Progenitor cell of endocrine pancreas (in vitro differentiated cells): ENCODE measurements around the gene KCNK4. TPM values are rescaled to one million over a fixed set of nuclear protein-coding genes. Genes with fewer than 3 reads are reported as not detected.
A peak's percentile ranks its signal among the peaks of the same experiment; 100 is the strongest.

Source experiments
- DNase-seq: peaks from one replicate; pipeline ENCODE4 v3.0.0; 2021; ENCODE audit warnings: low spot score; ENCODE audit not compliant: unreplicated experiment
- H3K27ac Mint-ChIP-seq: 2 replicates; pipeline ENCODE4 v1.8.0; 2021; ENCODE audit warnings: mild to moderate bottlenecking, moderate library complexity, mixed read lengths
- H3K27me3 Mint-ChIP-seq: 2 replicates; pipeline ENCODE4 v1.8.0; 2021; ENCODE audit warnings: mixed read lengths
- H3K36me3 Mint-ChIP-seq: 2 replicates; pipeline ENCODE4 v1.8.0; 2022; ENCODE audit warnings: mixed read lengths; ENCODE audit not compliant: insufficient read depth
- H3K4me1 Mint-ChIP-seq: 2 replicates; pipeline ENCODE4 v1.8.0; 2021; ENCODE audit warnings: low read depth, mixed read lengths
- H3K4me3 Mint-ChIP-seq: 2 replicates; pipeline ENCODE4 v1.8.0; 2021; ENCODE audit warnings: low read depth, mild to moderate bottlenecking, moderate library complexity, mixed read lengths
- H3K9me3 Mint-ChIP-seq: 2 replicates; pipeline ENCODE4 v1.8.0; 2021; ENCODE audit warnings: low read depth, mixed read lengths
- total RNA-seq: library from RNA; stranded (reverse); gene quantifications from 2 replicates; pipeline ENCODE4 v1.2.1, GENCODE V29; 2021
- TF ChIP-seq, protein P1 (sequence below): fragments of 200-600 bp; sonication (generic); IDR thresholded peaks from one replicate; pipeline ENCODE4 v1.5.0; 2021; ENCODE audit warnings: antibody characterized with exemption, mild to moderate bottlenecking; ENCODE audit not compliant: unreplicated experiment

KCNK4 gene
- total RNA-seq, 1 donor from 2014 or later, result 0.62 TPM

DNA sequence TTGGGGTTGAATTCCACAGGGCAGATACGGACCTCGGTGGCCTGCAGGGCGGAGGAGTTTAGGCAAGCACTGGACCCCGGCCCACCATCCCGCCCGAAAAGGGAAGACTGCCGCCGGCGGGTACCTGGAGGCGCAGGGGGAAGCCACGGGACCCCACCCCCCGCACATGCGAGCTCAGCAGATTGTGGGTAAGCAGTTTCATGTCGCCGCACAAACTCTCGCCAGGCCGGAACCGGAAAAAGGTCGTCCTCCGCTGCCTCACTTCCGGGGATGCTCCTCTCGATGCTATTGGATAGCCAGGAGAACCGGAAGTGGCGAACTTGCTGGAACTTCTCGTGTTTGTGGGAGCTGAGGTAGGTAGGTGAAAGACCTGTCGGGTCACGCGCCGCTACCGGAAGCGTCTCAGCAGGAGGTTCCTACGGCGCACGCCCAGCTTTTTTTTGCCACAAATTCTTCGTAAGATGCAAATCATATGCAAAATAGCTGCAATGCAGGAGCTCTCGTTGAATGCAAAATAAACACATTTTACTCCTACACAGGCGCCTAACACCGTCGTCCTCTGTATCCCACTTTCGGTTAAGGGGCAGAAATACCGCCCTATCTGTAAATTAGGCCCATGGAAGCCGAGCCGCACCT is 26.3 kb downstream of the KCNK4 start, which contains the start of gene TRMT112:
TRMT112 (minus strand) TSS at position 235 of the 636 bp plus-strand sequence; CDS start at position 202, 33 bp downstream.
- Mint-ChIP-seq H3K4me1 (peaks cover 11% of the 10 kb centered on the region), H3K4me3 (peak within 1 kb of the TSS; percentile 92), H3K27me3 (no peaks in the 10 kb centered on the region), H3K27ac (peak within 1 kb of the TSS; percentile 100), H3K9me3 (no peaks in the 10 kb centered on the region), H3K36me3 (peaks cover 10% of the 10 kb centered on the region)
- TF ChIP-seq, protein P1, sequence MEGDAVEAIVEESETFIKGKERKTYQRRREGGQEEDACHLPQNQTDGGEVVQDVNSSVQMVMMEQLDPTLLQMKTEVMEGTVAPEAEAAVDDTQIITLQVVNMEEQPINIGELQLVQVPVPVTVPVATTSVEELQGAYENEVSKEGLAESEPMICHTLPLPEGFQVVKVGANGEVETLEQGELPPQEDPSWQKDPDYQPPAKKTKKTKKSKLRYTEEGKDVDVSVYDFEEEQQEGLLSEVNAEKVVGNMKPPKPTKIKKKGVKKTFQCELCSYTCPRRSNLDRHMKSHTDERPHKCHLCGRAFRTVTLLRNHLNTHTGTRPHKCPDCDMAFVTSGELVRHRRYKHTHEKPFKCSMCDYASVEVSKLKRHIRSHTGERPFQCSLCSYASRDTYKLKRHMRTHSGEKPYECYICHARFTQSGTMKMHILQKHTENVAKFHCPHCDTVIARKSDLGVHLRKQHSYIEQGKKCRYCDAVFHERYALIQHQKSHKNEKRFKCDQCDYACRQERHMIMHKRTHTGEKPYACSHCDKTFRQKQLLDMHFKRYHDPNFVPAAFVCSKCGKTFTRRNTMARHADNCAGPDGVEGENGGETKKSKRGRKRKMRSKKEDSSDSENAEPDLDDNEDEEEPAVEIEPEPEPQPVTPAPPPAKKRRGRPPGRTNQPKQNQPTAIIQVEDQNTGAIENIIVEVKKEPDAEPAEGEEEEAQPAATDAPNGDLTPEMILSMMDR, result peak; percentile 1
- peak; percentile 80 for DNase-seq

DNA sequence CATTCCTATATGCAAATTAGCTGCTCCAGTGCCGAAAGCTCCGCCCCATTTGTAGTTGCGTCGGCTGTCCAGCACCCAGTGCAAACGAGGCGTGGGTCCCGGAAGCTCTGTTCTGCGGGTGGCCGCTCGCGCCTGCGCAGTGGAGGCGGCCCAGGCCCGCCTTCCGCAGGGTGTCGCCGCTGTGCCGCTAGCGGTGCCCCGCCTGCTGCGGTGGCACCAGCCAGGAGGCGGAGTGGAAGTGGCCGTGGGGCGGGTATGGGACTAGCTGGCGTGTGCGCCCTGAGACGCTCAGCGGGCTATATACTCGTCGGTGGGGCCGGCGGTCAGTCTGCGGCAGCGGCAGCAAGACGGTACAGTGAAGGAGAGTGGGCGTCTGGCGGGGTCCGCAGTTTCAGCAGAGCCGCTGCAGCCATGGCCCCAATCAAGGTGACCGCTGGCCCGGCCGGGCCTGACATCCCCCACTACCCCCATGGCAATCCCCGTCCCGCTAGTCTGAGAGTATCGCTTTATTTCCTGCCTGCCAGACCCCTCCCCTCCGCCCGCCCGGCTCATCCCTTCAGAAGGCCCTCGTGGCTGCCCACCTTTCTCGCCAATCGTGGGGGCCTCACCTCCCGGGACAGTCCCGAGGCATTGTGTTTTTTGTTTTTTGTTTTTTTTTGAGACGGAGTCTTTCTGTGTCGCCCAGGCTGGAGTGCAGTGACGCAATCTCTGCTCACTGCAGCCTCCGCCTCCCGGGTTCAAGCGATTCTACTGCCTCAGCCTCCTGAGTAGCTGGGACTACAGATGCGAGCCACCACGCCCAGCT is 27.1 kb downstream of the KCNK4 start, which contains the start of gene PRDX5:
PRDX5 (plus strand) TSS at position 161 of the 805 bp plus-strand sequence; CDS start at position 256, 95 bp downstream.
- TF ChIP-seq, protein P1, result peak; percentile 29
- Mint-ChIP-seq H3K9me3 (no peaks in the 10 kb centered on the region), H3K36me3 (peaks cover 10% of the 10 kb centered on the region), H3K27ac (peak within 1 kb of the TSS; percentile 100), H3K4me3 (peak within 1 kb of the TSS; percentile 92), H3K4me1 (peaks cover 11% of the 10 kb centered on the region), H3K27me3 (no peaks in the 10 kb centered on the region)
- peak; percentile 89 for DNase-seq

DNA sequence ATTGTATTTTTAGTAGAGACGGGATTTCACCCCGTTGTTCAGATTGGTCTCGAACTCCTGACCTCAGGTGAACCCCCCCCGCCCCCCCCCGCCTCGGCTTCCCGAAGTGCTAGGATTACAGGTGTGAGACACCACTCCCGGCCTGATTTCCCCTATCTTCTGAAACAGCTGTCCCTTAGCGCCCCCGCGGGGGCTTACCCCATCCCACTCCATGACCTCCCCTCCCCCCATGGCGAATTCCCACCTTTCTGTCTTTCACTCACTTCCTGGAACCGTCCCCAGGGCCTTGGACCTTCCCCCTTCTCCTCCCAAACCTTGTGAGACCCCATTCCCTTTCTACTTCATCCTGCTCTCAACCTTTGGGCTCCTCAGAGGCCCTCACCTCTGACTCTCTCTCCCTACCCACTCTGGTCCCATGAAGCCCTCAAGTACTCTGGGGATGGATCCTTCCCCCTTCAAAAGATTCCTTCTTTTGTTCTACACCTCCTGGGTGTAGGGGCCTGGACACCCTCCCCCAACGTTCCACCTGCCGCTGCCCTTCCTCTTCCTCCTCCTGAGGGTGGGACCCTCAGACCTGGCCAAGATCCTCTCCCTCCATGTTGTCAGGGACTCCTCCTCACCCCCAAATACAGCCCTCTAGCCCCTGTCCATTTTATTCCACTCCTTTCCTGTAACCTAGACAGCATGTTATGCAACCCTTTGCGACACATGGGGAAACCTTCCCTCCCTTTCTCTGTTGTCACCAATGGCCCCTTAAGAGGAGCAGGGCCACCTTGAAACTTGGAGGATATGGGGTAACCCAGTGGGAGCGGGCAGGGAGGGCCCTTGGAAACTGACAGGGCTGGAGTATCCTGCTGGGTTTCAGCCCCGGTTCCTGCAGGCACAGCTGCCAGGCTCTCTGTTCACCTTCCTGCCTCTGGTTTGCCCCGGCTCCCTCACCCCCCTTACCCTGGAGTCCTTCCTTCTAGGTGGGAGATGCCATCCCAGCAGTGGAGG is 28.0 kb downstream of the KCNK4 start:
- Mint-ChIP-seq H3K27me3 (no peaks in the 10 kb centered on the region), H3K4me3 (peak overlapping the region; percentile 92), H3K9me3 (no peaks in the 10 kb centered on the region), H3K27ac (peak overlapping the region; percentile 85), H3K4me1 (peaks cover 11% of the 10 kb centered on the region), H3K36me3 (peaks cover 10% of the 10 kb centered on the region)
- TF ChIP-seq, protein P1, result no peak
- no peak for DNase-seq

DNA sequence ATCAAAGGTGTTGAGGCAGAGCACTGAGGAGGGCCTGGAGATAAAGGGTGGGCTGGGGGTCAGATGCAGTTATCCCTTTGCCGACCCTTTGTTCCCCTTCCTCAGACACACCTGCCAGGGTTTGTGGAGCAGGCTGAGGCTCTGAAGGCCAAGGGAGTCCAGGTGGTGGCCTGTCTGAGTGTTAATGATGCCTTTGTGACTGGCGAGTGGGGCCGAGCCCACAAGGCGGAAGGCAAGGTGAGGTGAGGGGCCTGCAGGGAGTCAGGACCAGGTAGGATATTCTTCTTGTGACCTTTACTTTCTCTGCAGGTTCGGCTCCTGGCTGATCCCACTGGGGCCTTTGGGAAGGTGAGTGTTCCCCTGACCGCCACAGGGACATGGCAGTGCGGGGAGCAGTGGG is 29.5 kb downstream of the KCNK4 start:
- Mint-ChIP-seq H3K27ac (peak overlapping the region; percentile 71), H3K4me3 (no peak overlapping the region), H3K36me3 (peaks cover 5% of the 10 kb centered on the region), H3K9me3 (no peaks in the 10 kb centered on the region), H3K27me3 (no peaks in the 10 kb centered on the region), H3K4me1 (peaks cover 11% of the 10 kb centered on the region)
- DNase-seq, result no peak
- TF ChIP-seq, protein P1, result no peak

DNA sequence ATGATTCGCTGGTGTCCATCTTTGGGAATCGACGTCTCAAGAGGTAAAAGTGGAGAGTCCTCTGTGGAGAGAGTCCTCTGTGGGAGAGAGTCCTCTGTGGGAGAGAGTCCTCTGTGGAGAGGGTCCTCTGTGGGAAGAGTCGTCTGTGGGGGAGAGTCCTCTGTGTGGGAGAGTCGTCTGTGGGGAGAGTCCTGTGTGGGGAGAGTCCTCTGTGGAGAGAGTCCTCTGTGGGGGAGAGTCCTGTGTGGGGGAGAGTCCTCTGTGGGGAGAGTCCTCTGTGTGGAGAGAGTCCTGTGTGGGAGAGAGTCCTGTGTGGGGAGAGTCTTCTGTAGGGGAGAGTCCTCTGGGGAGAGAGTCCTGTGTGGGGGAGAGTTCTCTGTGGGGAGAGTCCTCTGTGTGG is 29.9 kb downstream of the KCNK4 start:
- Mint-ChIP-seq H3K4me3 (no peak overlapping the region), H3K36me3 (peaks cover 5% of the 10 kb centered on the region), H3K27ac (peak overlapping the region; percentile 71), H3K27me3 (no peaks in the 10 kb centered on the region), H3K4me1 (peaks cover 11% of the 10 kb centered on the region), H3K9me3 (no peaks in the 10 kb centered on the region)
- TF ChIP-seq, protein P1, result no peak
- DNase-seq, result no peak
